ENCODE results near the gene ATPAF1.

GRCh38 chr1:46605232-46605631 lies 62.9 kb downstream of the ATPAF1 start:
- TF ChIP-seq CTCF (IDR thresholded peaks at IDR 0.05): no peak
- TF ChIP-seq POLR2AphosphoS5 (IDR thresholded peaks at IDR 0.05): no peak
